ENCODE measurements around the gene PIGS. TPM values are rescaled to one million over a fixed set of nuclear protein-coding genes. Genes with fewer than 3 reads are reported as not detected.
"Not testable (repeated sequence)": the region's sequence is repeated elsewhere in the genome, so short reads cannot be mapped to it uniquely, and the experiment has no call there.

The PIGS gene
- total and polyA plus RNA-seq, 2 donors (not counting 1 experiment from before 2014, with no cell fraction given) = 53.7 to 68.4 TPM

DNA sequence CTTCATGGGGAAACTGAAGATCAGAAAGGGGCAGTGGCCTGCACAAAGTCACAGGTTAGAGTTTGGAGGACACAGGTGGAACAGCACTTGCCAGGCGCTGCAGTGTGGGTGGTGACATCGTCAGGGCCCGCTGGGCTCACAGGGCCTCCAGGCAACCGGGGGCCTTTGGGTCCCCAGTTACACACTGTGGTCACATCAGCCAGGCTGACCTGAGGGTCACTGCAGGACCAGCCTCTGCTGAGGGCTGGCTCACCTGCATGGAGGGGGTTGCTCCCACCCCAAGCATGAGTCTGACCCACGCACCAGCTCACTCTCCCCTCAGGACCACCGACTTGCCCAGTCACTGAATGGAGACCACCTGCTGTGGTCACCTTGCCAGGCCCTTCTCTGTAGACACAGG is 48.1 kb downstream of the PIGS start:
- Histone ChIP-seq H3K27me3 (ENCODE audit: control insufficient read depth, insufficient read depth, low read length) (no peaks in the 10 kb centered on the region), H3K79me2 (ENCODE audit: control insufficient read depth, insufficient read depth, low read length) (no peaks in the 10 kb centered on the region), H3K27ac (ENCODE audit: insufficient read depth, low read length) (no peak overlapping the region), H3K9me3 (ENCODE audit: control insufficient read depth, insufficient read depth, low read depth, low read length) (no peaks in the 10 kb centered on the region), H3K36me3 (ENCODE audit: control insufficient read depth, insufficient read depth, low read length) (no peaks in the 10 kb centered on the region), H4K20me1 (ENCODE audit: control insufficient read depth, extremely low read depth, insufficient read depth, low read length) (no peaks in the 10 kb centered on the region), H3K4me1 (ENCODE audit: control insufficient read depth, extremely low read depth, insufficient read depth, low read length) (no peaks in the 10 kb centered on the region), H3K4me2 (ENCODE audit: extremely low read depth, insufficient read depth, low read length) (no peak overlapping the region), H3K4me3 (replicated peaks in 1 of 4; ENCODE audit: control extremely low read depth in 1 of 4, insufficient read depth in 1 of 4, low read depth in 3 of 4, low read length in 4 of 4) (no peak overlapping the region), H3K9ac (ENCODE audit: insufficient read depth, low read length) (no peak overlapping the region), H2AFZ (ENCODE audit: low read length) (no peak overlapping the region)
- DNase-seq (ENCODE audit: low read depth in 2 of 2) = no peak
- no peak for TF ChIP-seq EZH2 (IDR thresholded peaks at IDR 0.05; ENCODE audit: low read length, missing control alignments)
- TF ChIP-seq, protein P1, sequence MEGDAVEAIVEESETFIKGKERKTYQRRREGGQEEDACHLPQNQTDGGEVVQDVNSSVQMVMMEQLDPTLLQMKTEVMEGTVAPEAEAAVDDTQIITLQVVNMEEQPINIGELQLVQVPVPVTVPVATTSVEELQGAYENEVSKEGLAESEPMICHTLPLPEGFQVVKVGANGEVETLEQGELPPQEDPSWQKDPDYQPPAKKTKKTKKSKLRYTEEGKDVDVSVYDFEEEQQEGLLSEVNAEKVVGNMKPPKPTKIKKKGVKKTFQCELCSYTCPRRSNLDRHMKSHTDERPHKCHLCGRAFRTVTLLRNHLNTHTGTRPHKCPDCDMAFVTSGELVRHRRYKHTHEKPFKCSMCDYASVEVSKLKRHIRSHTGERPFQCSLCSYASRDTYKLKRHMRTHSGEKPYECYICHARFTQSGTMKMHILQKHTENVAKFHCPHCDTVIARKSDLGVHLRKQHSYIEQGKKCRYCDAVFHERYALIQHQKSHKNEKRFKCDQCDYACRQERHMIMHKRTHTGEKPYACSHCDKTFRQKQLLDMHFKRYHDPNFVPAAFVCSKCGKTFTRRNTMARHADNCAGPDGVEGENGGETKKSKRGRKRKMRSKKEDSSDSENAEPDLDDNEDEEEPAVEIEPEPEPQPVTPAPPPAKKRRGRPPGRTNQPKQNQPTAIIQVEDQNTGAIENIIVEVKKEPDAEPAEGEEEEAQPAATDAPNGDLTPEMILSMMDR (conservative IDR thresholded peaks at IDR 0.05 in 1 of 2, IDR thresholded peaks at IDR 0.05 in 1 of 2; ENCODE audit: low read depth in 1 of 2, low read length in 2 of 2) = no peak

DNA sequence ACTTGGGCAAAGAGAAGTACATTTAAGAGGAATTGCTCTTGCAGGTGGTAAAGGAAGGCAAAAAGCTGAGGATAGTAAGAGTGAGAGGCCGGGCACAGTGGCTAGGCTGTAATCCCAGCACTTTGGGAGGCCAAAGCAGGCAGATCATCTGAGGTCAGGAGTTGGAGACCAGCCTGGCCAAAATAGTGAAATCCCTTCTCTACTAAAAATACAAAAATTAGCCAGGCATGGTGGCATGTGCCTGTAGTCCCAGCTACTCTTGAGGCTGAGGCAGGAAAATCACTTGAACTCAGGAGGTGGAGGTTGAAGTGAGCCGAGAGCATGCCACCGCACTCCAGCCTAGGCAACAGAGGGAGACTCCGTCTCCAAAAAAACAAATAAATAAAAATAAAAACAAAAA is 49.0 kb downstream of the PIGS start:
- not testable (repeated sequence) for H3K9ac ChIP-seq (ENCODE audit: insufficient read depth, low read length); H3K36me3 ChIP-seq (ENCODE audit: control insufficient read depth, insufficient read depth, low read length); H3K9me3 ChIP-seq (ENCODE audit: control insufficient read depth, insufficient read depth, low read depth, low read length); H3K79me2 ChIP-seq (ENCODE audit: control insufficient read depth, insufficient read depth, low read length); H3K27ac ChIP-seq (ENCODE audit: insufficient read depth, low read length); DNase-seq (ENCODE audit: low read depth in 2 of 2); H3K4me3 ChIP-seq (replicated peaks in 1 of 4; ENCODE audit: control extremely low read depth in 1 of 4, insufficient read depth in 1 of 4, low read depth in 3 of 4, low read length in 4 of 4); H2AFZ ChIP-seq (ENCODE audit: low read length); H3K4me2 ChIP-seq (ENCODE audit: extremely low read depth, insufficient read depth, low read length); H3K4me1 ChIP-seq (ENCODE audit: control insufficient read depth, extremely low read depth, insufficient read depth, low read length); H3K27me3 ChIP-seq (ENCODE audit: control insufficient read depth, insufficient read depth, low read length); H4K20me1 ChIP-seq (ENCODE audit: control insufficient read depth, extremely low read depth, insufficient read depth, low read length)

DNA sequence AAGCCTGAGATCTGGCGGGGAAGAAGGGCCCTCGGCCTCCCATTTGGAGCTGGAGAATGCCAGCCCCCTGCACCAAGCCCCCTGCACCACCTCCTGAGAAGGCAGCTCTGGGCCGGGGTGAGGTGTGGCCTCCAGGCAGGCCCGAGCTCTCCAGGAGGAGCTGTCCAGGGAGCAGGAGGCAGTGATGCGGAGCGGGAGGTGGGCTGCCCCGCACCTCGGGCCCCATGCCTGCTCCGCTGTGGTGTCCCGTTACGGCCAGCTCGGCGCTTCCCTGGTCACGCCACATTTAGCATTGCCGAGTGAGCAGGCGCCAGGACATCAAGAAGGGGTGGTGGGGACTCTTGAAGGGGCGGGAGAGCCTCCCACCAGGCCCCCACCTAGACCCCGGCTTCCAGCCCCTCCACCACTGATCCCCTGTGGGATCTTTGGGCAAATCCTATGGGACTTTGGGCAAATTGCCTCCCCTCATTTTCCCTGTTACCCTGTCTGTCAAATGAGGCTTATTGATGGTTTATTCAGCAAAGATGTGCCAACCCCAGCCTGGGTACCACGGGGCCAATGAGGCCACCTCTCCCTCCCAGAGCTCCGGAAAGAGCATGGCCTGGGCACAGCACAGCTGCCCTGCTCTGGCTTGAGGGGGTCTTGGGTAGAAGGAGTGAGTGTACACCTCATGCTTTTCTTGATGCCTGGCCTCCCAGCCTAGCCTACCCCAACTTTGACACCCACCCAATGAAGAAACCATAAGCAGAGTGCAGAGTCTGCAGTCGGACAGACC is 49.8 kb downstream of the PIGS start:
- no peaks in the 10 kb centered on the region for H3K27me3 ChIP-seq (ENCODE audit: control insufficient read depth, insufficient read depth, low read length)
- no peak overlapping the region for H2AFZ ChIP-seq (ENCODE audit: low read length)
- no peak overlapping the region for H3K9ac ChIP-seq (ENCODE audit: insufficient read depth, low read length)
- H3K4me3 ChIP-seq (replicated peaks in 1 of 4; ENCODE audit: control extremely low read depth in 1 of 4, insufficient read depth in 1 of 4, low read depth in 3 of 4, low read length in 4 of 4) = no peak overlapping the region
- H3K4me1 ChIP-seq (ENCODE audit: control insufficient read depth, extremely low read depth, insufficient read depth, low read length) = no peaks in the 10 kb centered on the region
- no peak overlapping the region for H3K4me2 ChIP-seq (ENCODE audit: extremely low read depth, insufficient read depth, low read length)
- no peaks in the 10 kb centered on the region for H3K79me2 ChIP-seq (ENCODE audit: control insufficient read depth, insufficient read depth, low read length)
- no peaks in the 10 kb centered on the region for H3K9me3 ChIP-seq (ENCODE audit: control insufficient read depth, insufficient read depth, low read depth, low read length)
- DNase-seq (ENCODE audit: low read depth in 2 of 2) = no peak
- H3K36me3 ChIP-seq (ENCODE audit: control insufficient read depth, insufficient read depth, low read length) = no peaks in the 10 kb centered on the region
- no peak for TF ChIP-seq EZH2 (IDR thresholded peaks at IDR 0.05; ENCODE audit: low read length, missing control alignments)
- TF ChIP-seq, protein P1 (conservative IDR thresholded peaks at IDR 0.05 in 1 of 2, IDR thresholded peaks at IDR 0.05 in 1 of 2; ENCODE audit: low read depth in 1 of 2, low read length in 2 of 2) = no peak
- no peaks in the 10 kb centered on the region for H4K20me1 ChIP-seq (ENCODE audit: control insufficient read depth, extremely low read depth, insufficient read depth, low read length)
- no peak overlapping the region for H3K27ac ChIP-seq (ENCODE audit: insufficient read depth, low read length)
